Inflammatory macrophage treated with lipopolysaccharide for 1 hour (primary cell): ENCODE measurements around the gene ATP1B1.

Experiments used
- DNase-seq, 2 donors: peaks; one replicate each; pipeline ENCODE4 v3.0.0-alpha.2; 2020 to 2022

The ATP1B1 gene

GRCh38 chr1:169094897-169095569, 11.5 kb upstream of the ATP1B1 start:
- no peak for DNase-seq

- DNase-seq, result peak; percentile 80 to 85
These were observed 8.1 kb upstream of the ATP1B1 start for GRCh38 chr1:169098380-169098779.

GRCh38 chr1:169099561-169099960, 6.9 kb upstream of the ATP1B1 start:
- DNase-seq, result no peak

- no peak for DNase-seq
These were observed 6.3 kb upstream of the ATP1B1 start for GRCh38 chr1:169100208-169100607.

DNA sequence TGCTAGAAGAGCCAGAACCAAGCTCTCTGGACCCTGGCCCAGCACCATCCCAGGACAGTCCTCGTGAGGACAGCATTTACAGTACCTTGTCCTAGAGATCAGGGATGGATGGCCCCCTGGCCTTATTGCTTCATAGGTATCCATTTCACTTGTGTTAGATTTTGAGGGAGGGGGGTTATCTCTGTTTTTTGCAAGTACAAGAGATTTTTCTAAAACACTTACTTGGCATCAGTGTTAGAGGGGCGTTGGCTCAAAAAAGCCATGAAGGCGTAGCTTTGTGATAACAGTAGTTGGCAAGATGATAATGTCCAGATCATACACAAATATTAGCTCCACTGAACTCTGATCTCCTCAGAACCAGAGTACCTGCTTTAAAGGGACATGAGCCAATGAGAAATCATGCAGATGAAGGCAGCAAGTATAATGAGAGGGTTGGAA, 5.8 kb upstream of the ATP1B1 start:
- DNase-seq, result no peak

- no peak for DNase-seq
These were observed 3.9 kb upstream of the ATP1B1 start for GRCh38 chr1:169102567-169102966.

DNA sequence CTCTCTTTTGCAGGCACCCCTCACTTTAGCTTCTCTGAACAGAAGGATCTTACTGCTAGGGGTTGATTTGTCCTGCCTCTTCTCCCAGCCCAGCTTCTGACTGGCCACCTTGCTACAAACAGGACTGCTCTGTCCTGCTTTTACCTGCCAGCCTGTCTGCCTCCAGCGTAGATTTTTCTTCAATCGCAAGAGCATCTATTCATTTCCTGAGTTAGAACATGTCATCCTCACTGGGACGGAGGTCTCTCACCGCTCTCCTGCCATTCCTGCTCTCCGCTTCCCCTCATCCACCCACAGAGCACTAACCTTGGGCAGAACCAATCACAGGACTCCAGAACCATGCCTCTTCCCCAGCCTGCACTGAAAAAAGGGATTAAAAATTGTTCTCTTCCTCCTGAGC, 3.5 kb upstream of the ATP1B1 start:
- DNase-seq, result no peak

GRCh38 chr1:169103480-169103893, 3.0 kb upstream of the ATP1B1 start:
- DNase-seq, result no peak

DNA sequence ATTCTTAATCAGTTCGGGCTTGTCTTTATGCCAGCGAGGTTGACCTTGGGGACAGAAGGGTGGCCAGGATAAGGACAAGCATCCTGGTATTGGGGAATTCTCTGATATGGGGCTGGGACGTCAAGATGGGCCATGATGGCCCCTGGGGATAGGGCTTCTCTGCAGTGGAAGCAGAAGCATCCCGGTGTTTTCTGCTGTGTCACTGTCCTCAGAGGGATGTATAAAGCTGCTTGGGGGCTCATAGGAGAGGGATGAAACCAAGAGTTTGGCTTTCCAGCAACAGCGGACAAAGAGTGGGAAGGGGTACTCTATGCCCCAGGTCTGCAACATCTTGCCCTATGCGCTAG, 1.4 kb upstream of the ATP1B1 start:
- DNase-seq, result no peak

DNA sequence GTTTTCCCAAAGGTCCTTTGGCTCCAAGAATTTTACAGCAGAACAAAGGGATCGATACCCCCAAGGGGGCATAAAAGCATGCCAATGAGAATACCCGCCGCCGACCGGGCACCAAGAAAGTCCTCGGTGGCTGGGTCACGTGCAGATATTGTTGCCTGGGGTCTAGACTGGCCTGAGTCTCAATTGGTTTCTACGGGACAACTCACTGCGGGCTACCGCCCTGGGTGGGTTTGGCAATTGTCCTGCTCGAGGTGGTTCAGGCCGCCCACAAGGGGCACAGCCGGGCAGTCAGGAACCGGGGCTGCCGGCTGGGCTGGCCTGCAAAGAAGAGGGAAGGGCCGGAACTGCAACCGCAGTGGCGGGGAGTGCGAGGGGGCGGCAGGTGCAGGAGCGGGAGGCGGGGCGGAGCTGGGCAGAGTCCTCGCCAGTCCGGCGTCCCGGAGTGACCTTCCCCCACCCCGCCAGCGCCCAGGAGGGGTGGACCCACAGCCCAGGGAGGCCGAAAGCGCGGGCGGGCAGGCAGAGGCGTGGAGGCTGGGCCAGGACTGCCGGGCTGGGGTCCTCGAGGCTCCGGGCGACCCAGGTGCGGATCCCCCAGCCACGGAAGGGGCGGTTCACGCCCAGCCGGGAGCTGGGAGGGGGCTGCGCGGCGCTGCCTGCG, 926 bp upstream of the ATP1B1 start:
- peak; percentile 43 to 63 for DNase-seq

DNA sequence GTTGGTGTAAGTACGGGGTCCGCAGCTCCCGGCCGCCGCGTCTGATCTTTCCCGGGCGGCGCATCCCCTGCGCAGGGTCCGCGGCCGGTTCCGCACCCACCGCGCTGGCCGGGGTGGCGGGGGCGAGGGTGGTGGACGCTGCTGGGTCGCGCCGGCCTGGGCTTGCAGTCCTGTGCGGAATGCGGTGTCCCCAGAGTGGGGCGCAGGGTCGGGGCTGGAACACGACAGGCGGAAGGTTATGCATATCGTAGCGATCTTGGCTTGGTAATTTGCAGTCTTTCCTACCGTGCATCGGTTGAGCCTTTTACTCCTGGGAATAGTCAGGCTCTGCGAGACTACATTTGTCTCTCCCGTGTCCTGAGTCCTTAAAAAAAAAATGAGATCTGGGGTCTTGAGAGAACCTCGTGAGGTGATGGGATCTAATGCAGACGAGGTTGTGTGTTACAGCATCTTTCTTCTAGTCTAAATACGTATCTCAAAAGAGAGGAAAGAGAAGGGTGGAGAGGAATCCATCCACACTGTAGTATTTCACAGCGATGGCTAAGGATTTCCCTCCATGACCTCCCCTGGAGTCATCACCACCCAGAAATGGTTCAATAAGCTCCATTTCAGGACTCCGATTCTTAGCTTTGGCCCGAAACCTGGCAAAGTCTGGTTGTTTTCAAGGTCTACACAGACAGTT, 572 bp downstream of the ATP1B1 start:
- no peak for DNase-seq

- peak; percentile 57 to 79 for DNase-seq
These were observed 1.2 kb downstream of the ATP1B1 start for GRCh38 chr1:169107603-169108208.

GRCh38 chr1:169108223-169108622, 1.7 kb downstream of the ATP1B1 start:
- no peak for DNase-seq

GRCh38 chr1:169108863-169109560, 2.5 kb downstream of the ATP1B1 start:
- peak; percentile 59 to 64 for DNase-seq

DNA sequence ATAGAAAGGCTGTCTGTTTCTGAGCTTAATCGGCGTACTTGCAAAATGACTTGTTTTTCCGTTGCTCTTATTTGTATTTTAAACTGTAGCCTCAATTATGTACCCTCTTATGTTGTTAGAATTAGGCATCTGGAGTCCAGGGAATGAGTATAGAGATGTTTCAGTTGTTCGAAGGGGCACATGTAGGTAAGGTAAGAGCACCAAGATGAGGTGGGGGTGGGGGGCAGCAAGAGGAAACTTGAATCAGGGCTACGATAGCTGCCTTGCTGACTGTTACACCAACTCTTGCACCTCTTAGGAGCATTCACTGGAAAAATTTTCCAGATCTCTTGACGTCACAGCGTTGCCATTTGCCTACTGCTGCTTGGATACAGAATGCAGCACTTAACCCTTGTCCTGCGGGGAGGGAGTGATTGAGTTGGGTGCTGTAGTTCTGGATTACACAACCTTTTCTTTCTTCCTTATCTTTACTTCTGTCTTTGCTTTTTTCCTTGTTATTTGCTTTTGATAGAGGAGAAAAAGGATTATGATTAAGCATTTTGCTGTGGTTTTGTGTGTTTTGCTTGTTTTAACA, 3.2 kb downstream of the ATP1B1 start:
- peak; percentile 79 to 90 for DNase-seq

DNA sequence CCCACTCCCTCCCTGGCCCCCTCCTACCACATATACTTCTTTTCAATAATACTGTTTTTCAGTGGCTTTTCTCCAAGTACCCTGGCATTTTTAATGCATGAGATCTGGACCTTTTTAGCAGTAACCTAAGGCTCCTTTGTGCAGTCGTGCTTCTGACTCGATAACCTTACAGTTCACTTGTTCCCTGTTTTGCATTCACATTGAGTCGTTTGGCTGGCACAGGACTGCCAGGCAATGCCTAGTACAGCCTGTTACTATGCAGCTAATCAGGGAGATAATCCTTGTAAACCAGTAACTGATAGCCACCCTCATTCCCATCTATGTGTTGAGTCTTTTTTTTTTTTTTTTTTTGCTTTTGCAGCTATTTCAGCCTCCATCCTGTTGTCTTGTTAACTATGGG, 3.7 kb downstream of the ATP1B1 start:
- DNase-seq, result peak in 1 of 2 donors; percentile 20

DNA sequence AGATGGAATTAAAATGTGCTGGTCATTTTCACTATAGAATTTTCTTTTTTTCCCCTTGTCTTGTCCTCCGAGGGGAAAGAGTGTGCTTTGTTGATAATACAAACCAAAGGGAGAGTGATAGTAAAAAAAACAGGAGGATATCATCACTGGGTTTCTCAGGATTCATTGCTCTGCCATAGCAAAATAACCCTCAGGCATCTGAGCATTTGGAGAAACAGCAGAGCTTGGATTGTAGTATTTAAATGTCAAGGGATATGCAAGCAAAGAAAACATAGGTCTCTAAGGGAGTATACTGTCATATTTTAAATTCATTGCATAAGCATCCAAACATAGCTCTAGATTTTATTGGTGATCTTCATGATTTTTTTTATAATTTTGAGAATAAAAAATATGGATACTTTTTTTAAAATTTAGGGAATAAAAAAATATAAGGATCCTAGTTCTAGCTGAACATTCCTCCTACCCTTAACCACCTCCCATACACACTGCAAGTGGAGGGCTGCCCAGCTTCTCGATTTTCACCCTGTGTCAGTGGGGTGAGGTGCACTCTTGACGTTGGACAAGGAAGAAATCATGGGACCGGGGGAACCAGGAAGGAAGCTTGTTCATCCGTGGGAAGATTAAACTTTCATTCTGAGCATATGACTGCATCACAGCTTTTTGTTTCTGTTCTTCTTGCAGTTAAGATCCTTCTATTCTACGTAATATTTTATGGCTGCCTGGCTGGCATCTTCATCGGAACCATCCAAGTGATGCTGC, 4.4 kb downstream of the ATP1B1 start:
- DNase-seq, result peak; percentile 79 to 92

- DNase-seq, result no peak
These were observed 5.0 kb downstream of the ATP1B1 start for GRCh38 chr1:169111472-169111871.

GRCh38 chr1:169112241-169112640, 5.8 kb downstream of the ATP1B1 start:
- DNase-seq, result peak in 1 of 2 donors; percentile 47

DNA sequence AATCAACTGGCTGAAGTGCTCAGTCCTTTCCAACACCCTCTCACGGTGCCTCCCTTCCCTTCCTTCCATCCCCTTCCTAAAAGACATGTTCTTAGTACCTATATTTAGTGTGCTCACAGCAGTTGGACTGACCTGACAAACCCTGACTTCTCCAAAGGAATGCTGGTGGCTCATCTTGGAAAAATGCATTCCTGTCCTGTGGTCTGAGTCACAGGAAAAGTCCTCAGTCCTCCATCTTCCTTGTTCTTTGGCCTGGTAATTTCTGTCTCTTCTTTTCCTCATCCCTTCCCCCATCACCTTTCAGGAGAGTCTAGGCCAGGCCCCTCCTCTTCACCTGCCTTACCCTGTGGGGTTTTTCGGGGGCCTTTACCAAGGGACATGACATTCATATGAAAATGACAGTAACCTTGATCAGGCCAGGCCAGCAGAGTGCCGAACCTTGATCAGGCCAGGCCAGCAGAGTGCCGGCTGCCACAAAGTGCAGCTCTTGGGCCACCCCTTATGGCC, 7.2 kb downstream of the ATP1B1 start:
- DNase-seq, result no peak

- peak; percentile 55 to 57 for DNase-seq
These were observed 9.5 kb downstream of the ATP1B1 start for GRCh38 chr1:169115891-169116585.
